T-helper 1 cell treated with Interleukin-12 subunit alpha and Interleukin-12 subunit beta and Interleukin-4 antibody, amounts not matched to agents 30 μg/mL and 1 μg/mL, for 36 hours (primary cell): Measurements from ENCODE around the gene PAQR7.

Experiments
- H3K27ac Mint-ChIP-seq: one replicate; pipeline ENCODE4 v1.8.0; 2021; ENCODE audit warnings: mild to moderate bottlenecking, mixed read lengths
- H3K27me3 Mint-ChIP-seq: one replicate; pipeline ENCODE4 v1.8.0; 2021; ENCODE audit warnings: low read depth, mixed read lengths
- H3K36me3 Mint-ChIP-seq: one replicate; pipeline ENCODE4 v1.8.0; 2021; ENCODE audit warnings: low read depth, mixed read lengths
- H3K4me1 Mint-ChIP-seq: one replicate; pipeline ENCODE4 v1.8.0; 2021; ENCODE audit warnings: low read depth, mixed read lengths
- H3K4me3 Mint-ChIP-seq: one replicate; pipeline ENCODE4 v1.8.0; 2021; ENCODE audit warnings: mild to moderate bottlenecking, moderate library complexity, mixed read lengths
- H3K9me3 Mint-ChIP-seq: one replicate; pipeline ENCODE4 v1.8.0; 2021; ENCODE audit warnings: mixed read lengths

Gene PAQR7

GRCh38 chr1:25815208-25816111, 60.0 kb downstream of the PAQR7 start:
- Mint-ChIP-seq H3K9me3 (no peaks in the 10 kb centered on the region), H3K27me3 (no peaks in the 10 kb centered on the region), H3K4me3 (no peak overlapping the region), H3K36me3 (no peaks in the 10 kb centered on the region), H3K4me1 (peaks cover 13% of the 10 kb centered on the region), H3K27ac (peak overlapping the region; percentile 21)

GRCh38 chr1:25814549-25815087, 60.9 kb downstream of the PAQR7 start:
- no peaks in the 10 kb centered on the region for H3K9me3 Mint-ChIP-seq

GRCh38 chr1:25813734-25814471, 61.6 kb downstream of the PAQR7 start:
- H3K27me3 Mint-ChIP-seq: no peaks in the 10 kb centered on the region
- no peaks in the 10 kb centered on the region for H3K9me3 Mint-ChIP-seq
- H3K4me1 Mint-ChIP-seq: peaks cover 7% of the 10 kb centered on the region
- H3K36me3 Mint-ChIP-seq: no peaks in the 10 kb centered on the region
- no peak overlapping the region for H3K27ac Mint-ChIP-seq
- no peak overlapping the region for H3K4me3 Mint-ChIP-seq

More at GRCh38 chr1:25814549-25815087, 60.9 kb downstream of the PAQR7 start:
- Mint-ChIP-seq H3K27ac (peak overlapping the region; percentile 21), H3K4me3 (no peak overlapping the region), H3K27me3 (no peaks in the 10 kb centered on the region), H3K36me3 (no peaks in the 10 kb centered on the region), H3K4me1 (peaks cover 13% of the 10 kb centered on the region)

GRCh38 chr1:25813071-25813733, 62.3 kb downstream of the PAQR7 start:
- H3K27ac Mint-ChIP-seq: no peak overlapping the region
- peaks cover 2% of the 10 kb centered on the region for H3K4me1 Mint-ChIP-seq
- no peaks in the 10 kb centered on the region for H3K27me3 Mint-ChIP-seq
- H3K36me3 Mint-ChIP-seq: no peaks in the 10 kb centered on the region
- no peak overlapping the region for H3K4me3 Mint-ChIP-seq
- H3K9me3 Mint-ChIP-seq: no peaks in the 10 kb centered on the region
